Right atrium auricular region (tissue), 2 donors: ENCODE data around the gene GPR143. TPM values are rescaled to one million over a fixed set of nuclear protein-coding genes. Genes with fewer than 3 reads are reported as not detected.
A peak's percentile ranks its signal among the peaks of the same experiment; 100 is the strongest.

Source experiments
- DNase-seq: peaks from one replicate; pipeline ENCODE4 v3.0.0-alpha.2; 2019; ENCODE audit warnings: low spot score
- H3K27ac ChIP-seq, 2 donors: fragments of 200-600 bp; sonication (generic); 1 replicate in 1 of 2; 2 replicates in 1 of 2; pipeline ENCODE4 v1.5.1; 2016 to 2019
- H3K27me3 ChIP-seq, 2 donors: fragments of 200-600 bp; sonication (generic); one replicate each; pipeline versions ENCODE4 v1.5.1 to v1.6.0; 2017 to 2019
- H3K36me3 ChIP-seq: fragments of 200-600 bp; sonication (generic); one replicate; pipeline ENCODE4 v1.5.1; 2016
- H3K4me1 ChIP-seq, 2 donors: fragments of 200-600 bp; sonication (generic); one replicate each; pipeline versions ENCODE4 v1.5.1 to v1.6.0; 2017 to 2019
- H3K4me3 ChIP-seq, 2 donors: fragments of 200-600 bp; sonication (generic); 1 replicate in 1 of 2; 2 replicates in 1 of 2; pipeline ENCODE4 v1.5.1; 2017 to 2019; ENCODE audit warnings: mild to moderate bottlenecking in 1 of 2, moderate library complexity in 1 of 2
- H3K9me3 ChIP-seq, 2 donors: fragments of 200-600 bp; sonication (generic); one replicate each; pipeline ENCODE4 v1.5.1; 2019
- CTCF ChIP-seq, 2 donors: fragments of 200-600 bp; sonication (generic); IDR thresholded peaks; one replicate each; pipeline ENCODE4 v1.5.1; 2019; ENCODE audit warnings: antibody characterized with exemption in 2 of 2
- total RNA-seq, 2 donors: library from RNA; depleted of rRNA; stranded (reverse); fragments of >200 nt; gene quantifications; one replicate each; pipeline ENCODE4 v1.1.0, GENCODE V29; 2016

GPR143 gene
- total RNA-seq, 2 donors from 2014 or later = 0.31 to 1.1 TPM

GRCh38 chrX:9746148-9746888 is 19.3 kb downstream of the GPR143 start:
- Histone ChIP-seq H3K4me1 (no peaks in the 10 kb centered on the region), H3K9me3 (no peaks in the 10 kb centered on the region), H3K36me3 (no peaks in the 10 kb centered on the region), H3K4me3 (no peak overlapping the region), H3K27me3 (no peaks in the 10 kb centered on the region), H3K27ac (peak overlapping the region in 1 of 2 donors; percentile 3)
- DNase-seq = no peak
- no peak for TF ChIP-seq CTCF (IDR thresholded peaks at IDR 0.05)

GRCh38 chrX:9745417-9746115 is 20.1 kb downstream of the GPR143 start:
- no peak for TF ChIP-seq CTCF (IDR thresholded peaks at IDR 0.05)
- Histone ChIP-seq H3K27ac (peak overlapping the region in 1 of 2 donors; percentile 3), H3K27me3 (no peaks in the 10 kb centered on the region), H3K4me3 (no peak overlapping the region), H3K36me3 (no peaks in the 10 kb centered on the region), H3K4me1 (no peaks in the 10 kb centered on the region), H3K9me3 (no peaks in the 10 kb centered on the region)
- no peak for DNase-seq

GRCh38 chrX:9739130-9739529 is 26.5 kb downstream of the GPR143 start:
- H3K36me3 ChIP-seq = no peaks in the 10 kb centered on the region
- H3K4me3 ChIP-seq = no peak overlapping the region
- no peaks in the 10 kb centered on the region for H3K9me3 ChIP-seq
- no peak for DNase-seq
- no peaks in the 10 kb centered on the region for H3K27me3 ChIP-seq
- H3K27ac ChIP-seq = no peak overlapping the region
- no peaks in the 10 kb centered on the region for H3K4me1 ChIP-seq
- no peak for TF ChIP-seq CTCF (IDR thresholded peaks at IDR 0.05)

- TF ChIP-seq CTCF (IDR thresholded peaks at IDR 0.05) = no peak
Measured at GRCh38 chrX:9738151-9738550, 27.5 kb downstream of the GPR143 start.

GRCh38 chrX:9737363-9737762 is 28.3 kb downstream of the GPR143 start:
- no peak overlapping the region for H3K27ac ChIP-seq

More at GRCh38 chrX:9738151-9738550, 27.5 kb downstream of the GPR143 start:
- Histone ChIP-seq H3K27ac (no peak overlapping the region), H3K4me1 (no peaks in the 10 kb centered on the region), H3K9me3 (no peaks in the 10 kb centered on the region), H3K36me3 (no peaks in the 10 kb centered on the region), H3K4me3 (no peak overlapping the region), H3K27me3 (no peaks in the 10 kb centered on the region)
- DNase-seq = no peak

More at GRCh38 chrX:9737363-9737762, 28.3 kb downstream of the GPR143 start:
- H3K4me1 ChIP-seq = no peaks in the 10 kb centered on the region
- no peak for TF ChIP-seq CTCF (IDR thresholded peaks at IDR 0.05)
- no peaks in the 10 kb centered on the region for H3K36me3 ChIP-seq
- no peak overlapping the region for H3K4me3 ChIP-seq
- no peaks in the 10 kb centered on the region for H3K9me3 ChIP-seq
- H3K27me3 ChIP-seq = no peaks in the 10 kb centered on the region
- DNase-seq = no peak
